Stomach (tissue), 9 donors: Measurements from ENCODE around the gene LEMD2. TPM values are rescaled to one million over a fixed set of nuclear protein-coding genes. Genes with fewer than 3 reads are reported as not detected.

Experiments used
- DNase-seq, 2 donors: peaks; one replicate each; pipeline versions ENCODE4 v3.0.0 to v3.0.0-alpha.2; 2013 to 2019
- H3K27ac ChIP-seq, 5 donors: fragments of 200-600 bp in 4 of 5; sonication (generic) in 4 of 5; one replicate each; pipeline ENCODE4 v1.5.1; 2013 to 2019; ENCODE audit warnings: mild to moderate bottlenecking in 1 of 5, moderate library complexity in 1 of 5
- H3K27me3 ChIP-seq, 3 donors: fragments of 200-600 bp; sonication (generic); one replicate each; pipeline ENCODE4 v1.5.1; 2017 to 2019; ENCODE audit warnings: mixed run types in 1 of 3
- H3K36me3 ChIP-seq, 4 donors: fragments of 200-600 bp; sonication (generic); 1 replicate in 3 of 4; 2 replicates in 1 of 4; pipeline ENCODE4 v1.5.1; 2016 to 2019
- H3K4me1 ChIP-seq, 4 donors: fragments of 200-600 bp; sonication (generic); one replicate each; pipeline ENCODE4 v1.5.1; 2016 to 2019
- H3K4me3 ChIP-seq, 4 donors: fragments of 200-600 bp; sonication (generic) in 3 of 4; one replicate each; pipeline ENCODE4 v1.5.1; 2016 to 2019; ENCODE audit warnings: mild to moderate bottlenecking in 1 of 4
- H3K9me3 ChIP-seq, 4 donors: fragments of 200-600 bp; sonication (generic); one replicate each; pipeline ENCODE4 v1.5.1; 2016 to 2019
- CTCF ChIP-seq, 7 experiments: fragments of 450-650 bp in 4 of 7; fragments of 200-600 bp in 3 of 7; sonication (generic) in 3 of 7; IDR thresholded peaks; one replicate each; pipeline ENCODE4 v1.5.1; 2016 to 2019; ENCODE audit warnings: antibody characterized with exemption in 7 of 7, control low read depth in 2 of 7, mild to moderate bottlenecking in 1 of 7
- EP300 ChIP-seq: sonication (generic); formaldehyde crosslinking; IDR thresholded peaks from one replicate; pipeline ENCODE4 v1.6.1; 2017; ENCODE audit warnings: antibody characterized with exemption
- POLR2A ChIP-seq, 4 donors: fragments of 450-650 bp; IDR thresholded peaks; one replicate each; pipeline ENCODE4 v1.6.1; 2016; ENCODE audit warnings: antibody characterized with exemption in 4 of 4, control low read depth in 2 of 4, mild to moderate bottlenecking in 1 of 4, moderate library complexity in 1 of 4
- POLR2AphosphoS5 ChIP-seq, 3 donors: sonication (generic); formaldehyde crosslinking; IDR thresholded peaks; one replicate each; pipeline ENCODE4 v1.6.1; 2016; ENCODE audit warnings: antibody characterized with exemption in 3 of 3
- WGBS, 5 donors: extraction: QIAGEN DNeasy Blood & Tissue Kit in 3 of 5; methylation state at CpG; one replicate each; pipeline versions ENCODE4 v1.1.5 to v1.1.7; 2013 to 2018; 5-methylcytosine and 5-hydroxymethylcytosine counted together
- intact Hi-C: fragments of 100-400 bp; cut with DNase I; formaldehyde crosslinking; loops from one replicate; pipeline ENCODE4 v1.15.1; 2023; ENCODE audit warnings: low total_unique reads
- polyA plus RNA-seq, 3 donors: library from polyadenylated mRNA; stranded (reverse); fragments of 200-250 nt; gene quantifications; one replicate each; pipeline ENCODE4 v1.2.3, GENCODE V29; 2013
- total RNA-seq, 5 donors: library from RNA; depleted of rRNA; stranded (reverse); fragments of >200 nt; gene quantifications; one replicate each; pipeline versions ENCODE4 v1.1.0 to v1.2.3, GENCODE V29; 2014 to 2016
- donor health status: healthy with polysubstance abuse.
- donor health status: Bipolar disorder and iron deficiency.
- donor health status: healthy.

The LEMD2 gene
- total and polyA plus RNA-seq, 8 donors, result 22.0 to 428 (median 54.2) TPM

- DNase-seq, result peak in 1 of 2 donors; percentile 37
- peaks cover 0 to 6% (median 0%) of the 10 kb centered on the region in 3 donors for H3K27me3 ChIP-seq
- H3K36me3 ChIP-seq, result no peaks in the 10 kb centered on the region
- no peaks in the 10 kb centered on the region for H3K9me3 ChIP-seq
- intact Hi-C loops, result no loop called here
- TF ChIP-seq POLR2AphosphoS5 (IDR thresholded peaks at IDR 0.05) (no peak), POLR2A (IDR thresholded peaks at IDR 0.05) (no peak), CTCF (IDR thresholded peaks at IDR 0.05) (no peak), EP300 (no peak)
- peak overlapping the region in 2 of 5 donors; percentile 18 to 38 for H3K27ac ChIP-seq
- H3K4me1 ChIP-seq, result peaks cover 0 to 37% (median 6%) of the 10 kb centered on the region in 4 donors
- H3K4me3 ChIP-seq, result no peak overlapping the region
- WGBS, 5 donors, result 74 to 91% (median 79%) methylated on average over 6 of the region's 6 CpGs
These were observed 48.7 kb downstream of the LEMD2 start for GRCh38 chr6:33740204-33740608.

GRCh38 chr6:33739571-33739970, 49.4 kb downstream of the LEMD2 start:
- H3K9me3 ChIP-seq, result no peaks in the 10 kb centered on the region
- H3K36me3 ChIP-seq, result no peaks in the 10 kb centered on the region
- H3K27ac ChIP-seq, result no peak overlapping the region
- no peak overlapping the region for H3K4me3 ChIP-seq
- TF ChIP-seq POLR2A (IDR thresholded peaks at IDR 0.05) (no peak), CTCF (IDR thresholded peaks at IDR 0.05) (no peak), POLR2AphosphoS5 (IDR thresholded peaks at IDR 0.05) (no peak), EP300 (no peak)
- H3K4me1 ChIP-seq, result peaks cover 0 to 31% (median 6%) of the 10 kb centered on the region in 4 donors
- WGBS, 5 donors, result 79 to 85% (median 81%) methylated on average over 5 of the region's 5 CpGs
- intact Hi-C loops, result no loop called here
- DNase-seq, result no peak
- H3K27me3 ChIP-seq, result peaks cover 0 to 6% (median 0%) of the 10 kb centered on the region in 3 donors

- Histone ChIP-seq H3K27me3 (peaks cover 0 to 6% (median 0%) of the 10 kb centered on the region in 3 donors), H3K4me3 (no peak overlapping the region), H3K36me3 (no peaks in the 10 kb centered on the region), H3K4me1 (peaks cover 0 to 24% (median 4%) of the 10 kb centered on the region in 4 donors), H3K27ac (no peak overlapping the region), H3K9me3 (no peaks in the 10 kb centered on the region)
- 89 to 93% (median 92%) methylated on average over 5 of the region's 5 CpGs for WGBS, 5 donors
- intact Hi-C loops, result no loop called here
- DNase-seq, result no peak
- TF ChIP-seq POLR2A (IDR thresholded peaks at IDR 0.05) (no peak), POLR2AphosphoS5 (IDR thresholded peaks at IDR 0.05) (no peak), EP300 (no peak), CTCF (IDR thresholded peaks at IDR 0.05) (no peak)
These were observed 50.1 kb downstream of the LEMD2 start for GRCh38 chr6:33738879-33739278.

- no peak for TF ChIP-seq POLR2A (IDR thresholded peaks at IDR 0.05)
- no peak for TF ChIP-seq POLR2AphosphoS5 (IDR thresholded peaks at IDR 0.05)
- no peak for TF ChIP-seq EP300
- TF ChIP-seq CTCF (IDR thresholded peaks at IDR 0.05), result no peak
- WGBS, 5 donors, result 83 to 91% (median 87%) methylated on average over 9 of the region's 9 CpGs
- Histone ChIP-seq H3K4me1 (peaks cover 0 to 21% (median 4%) of the 10 kb centered on the region in 4 donors), H3K4me3 (no peak overlapping the region), H3K9me3 (no peaks in the 10 kb centered on the region), H3K36me3 (peaks cover 0 to 2% (median 0%) of the 10 kb centered on the region in 4 donors), H3K27me3 (peaks cover 0 to 6% (median 0%) of the 10 kb centered on the region in 3 donors), H3K27ac (no peak overlapping the region)
- intact Hi-C loops, result no loop called here
- no peak for DNase-seq
These were observed 50.8 kb downstream of the LEMD2 start for GRCh38 chr6:33738153-33738552.
